Measurements from ENCODE around the gene TCTN2. TPM values are rescaled to one million over a fixed set of nuclear protein-coding genes. Genes with fewer than 3 reads are reported as not detected.

TCTN2 gene
- total and polyA plus RNA-seq, 12 donors: 4.8 to 17.9 (median 8.4) TPM

DNA sequence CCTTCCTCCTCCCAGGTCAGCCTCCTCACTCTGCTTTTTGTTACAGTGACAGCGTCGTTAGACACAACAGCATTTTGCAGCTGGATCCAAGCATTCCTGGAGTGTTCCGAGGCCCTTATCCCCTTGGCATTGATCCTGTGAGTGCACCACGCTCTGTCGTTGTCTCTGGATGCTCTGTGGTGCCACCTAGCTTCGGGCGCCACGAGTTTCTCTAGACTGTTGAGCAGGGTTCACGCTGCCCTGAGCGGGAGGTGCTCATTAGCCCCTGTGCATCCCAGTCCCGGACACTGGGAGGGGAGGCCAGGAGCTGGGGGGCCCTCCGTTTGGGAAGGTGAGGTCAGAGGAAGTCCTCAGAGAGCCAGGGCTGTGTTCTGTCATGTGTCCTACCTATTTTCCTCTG is 73.9 kb downstream of the TCTN2 start:
- WGBS, 4 donors: 75 to 80% (median 79%) methylated on average over 8 to 12 of the region's 12 CpGs
- Histone ChIP-seq H3K27me3 (no peaks in the 10 kb centered on the region), H3K4me1 (replicated peaks in 1 of 2) (no peaks in the 10 kb centered on the region), H3K27ac (no peak overlapping the region), H3K36me3 (replicated peaks in 1 of 2) (peaks cover 0 to 42% of the 10 kb centered on the region in 2 donors), H3K4me3 (no peak overlapping the region), H3K9me3 (replicated peaks in 1 of 3) (no peaks in the 10 kb centered on the region)
- intact Hi-C loops (cut with DNase I): no loop called here
- no peak for DNase-seq
- no peak for TF ChIP-seq POLR2A (IDR thresholded peaks at IDR 0.05)
- TF ChIP-seq, protein P1, sequence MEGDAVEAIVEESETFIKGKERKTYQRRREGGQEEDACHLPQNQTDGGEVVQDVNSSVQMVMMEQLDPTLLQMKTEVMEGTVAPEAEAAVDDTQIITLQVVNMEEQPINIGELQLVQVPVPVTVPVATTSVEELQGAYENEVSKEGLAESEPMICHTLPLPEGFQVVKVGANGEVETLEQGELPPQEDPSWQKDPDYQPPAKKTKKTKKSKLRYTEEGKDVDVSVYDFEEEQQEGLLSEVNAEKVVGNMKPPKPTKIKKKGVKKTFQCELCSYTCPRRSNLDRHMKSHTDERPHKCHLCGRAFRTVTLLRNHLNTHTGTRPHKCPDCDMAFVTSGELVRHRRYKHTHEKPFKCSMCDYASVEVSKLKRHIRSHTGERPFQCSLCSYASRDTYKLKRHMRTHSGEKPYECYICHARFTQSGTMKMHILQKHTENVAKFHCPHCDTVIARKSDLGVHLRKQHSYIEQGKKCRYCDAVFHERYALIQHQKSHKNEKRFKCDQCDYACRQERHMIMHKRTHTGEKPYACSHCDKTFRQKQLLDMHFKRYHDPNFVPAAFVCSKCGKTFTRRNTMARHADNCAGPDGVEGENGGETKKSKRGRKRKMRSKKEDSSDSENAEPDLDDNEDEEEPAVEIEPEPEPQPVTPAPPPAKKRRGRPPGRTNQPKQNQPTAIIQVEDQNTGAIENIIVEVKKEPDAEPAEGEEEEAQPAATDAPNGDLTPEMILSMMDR (IDR thresholded peaks at IDR 0.05): no peak

DNA sequence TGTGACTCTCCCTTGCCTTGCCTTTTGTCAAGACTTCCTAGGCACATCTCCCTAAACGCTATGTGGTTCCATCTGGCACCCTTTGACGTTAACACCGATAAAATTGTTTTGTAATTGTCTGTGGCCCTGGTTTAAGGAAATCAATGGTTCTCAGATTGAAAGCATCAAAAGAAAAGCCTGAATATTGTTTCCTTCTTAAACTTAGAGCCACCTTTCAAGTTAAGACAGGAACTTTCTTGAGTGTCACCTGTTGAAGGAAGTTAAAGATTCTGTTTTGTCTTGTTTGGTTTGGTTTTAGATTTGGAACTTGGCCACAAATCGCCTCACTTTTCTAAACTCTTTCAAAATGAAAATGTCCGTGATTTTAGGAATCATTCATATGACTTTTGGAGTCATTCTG is 76.4 kb downstream of the TCTN2 start:
- intact Hi-C loops (cut with DNase I): no loop called here
- H3K4me3 ChIP-seq: no peak overlapping the region
- no peak for TF ChIP-seq POLR2A (IDR thresholded peaks at IDR 0.05)
- TF ChIP-seq, protein P1 (IDR thresholded peaks at IDR 0.05): no peak
- H3K27me3 ChIP-seq: no peaks in the 10 kb centered on the region
- H3K9me3 ChIP-seq (replicated peaks in 1 of 3): no peaks in the 10 kb centered on the region
- H3K4me1 ChIP-seq (replicated peaks in 1 of 2): no peaks in the 10 kb centered on the region
- no peak for DNase-seq
- H3K27ac ChIP-seq: no peak overlapping the region
- WGBS, 4 donors: 82 to 94% (median 86%) methylated on average over 5 of the region's 5 CpGs
- peaks cover 0 to 53% of the 10 kb centered on the region in 2 donors for H3K36me3 ChIP-seq (replicated peaks in 1 of 2)

DNA sequence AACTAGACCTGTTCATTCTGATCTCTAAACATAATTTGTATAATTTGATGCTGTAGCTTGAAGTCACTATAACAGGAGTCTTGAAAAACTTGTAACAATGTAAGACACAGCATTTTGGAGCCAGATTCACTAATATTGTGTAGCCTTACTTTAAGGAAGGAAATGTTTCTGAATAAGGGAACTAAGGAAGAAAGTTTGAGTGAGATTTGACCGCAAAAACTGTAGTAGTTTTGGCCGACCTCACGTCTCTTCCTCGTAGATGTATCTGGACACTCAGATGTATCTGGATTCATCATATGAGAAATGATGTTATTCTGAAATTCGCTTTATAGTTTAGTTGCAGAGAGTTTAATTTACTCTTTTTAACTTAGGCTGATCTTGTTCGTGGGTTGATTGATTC is 77.2 kb downstream of the TCTN2 start:
- Histone ChIP-seq H3K4me3 (no peak overlapping the region), H3K27me3 (no peaks in the 10 kb centered on the region), H3K4me1 (replicated peaks in 1 of 2) (no peaks in the 10 kb centered on the region), H3K27ac (no peak overlapping the region), H3K9me3 (replicated peaks in 1 of 3) (no peaks in the 10 kb centered on the region), H3K36me3 (replicated peaks in 1 of 2) (peaks cover 0 to 57% of the 10 kb centered on the region in 2 donors)
- WGBS, 4 donors: 74 to 85% (median 80%) methylated on average over 6 of the region's 6 CpGs
- no peak for TF ChIP-seq POLR2A (IDR thresholded peaks at IDR 0.05)
- TF ChIP-seq, protein P1 (IDR thresholded peaks at IDR 0.05): no peak
- intact Hi-C loops (cut with DNase I): no loop called here
- no peak for DNase-seq

DNA sequence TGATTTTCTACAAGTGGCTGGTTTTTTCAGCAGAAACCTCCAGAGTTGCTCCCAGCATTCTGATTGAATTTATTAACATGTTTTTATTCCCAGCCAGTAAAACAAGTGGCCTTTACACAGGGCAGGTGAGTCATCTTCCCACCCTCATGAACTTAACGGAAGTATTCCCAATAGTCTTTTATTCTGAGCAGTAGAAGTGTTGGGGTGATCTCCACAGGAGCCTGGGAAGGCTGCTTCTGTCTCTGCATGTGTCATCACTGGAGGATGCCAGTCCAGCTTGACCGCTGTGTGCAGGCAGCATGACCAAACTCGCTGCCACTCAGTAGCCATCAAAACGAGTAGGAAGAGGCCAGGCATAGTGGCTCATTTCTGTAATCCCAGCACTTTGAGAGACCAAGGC is 77.7 kb downstream of the TCTN2 start:
- Histone ChIP-seq H3K27ac (no peak overlapping the region), H3K9me3 (replicated peaks in 1 of 3) (no peaks in the 10 kb centered on the region), H3K36me3 (replicated peaks in 1 of 2) (peaks cover 0 to 54% of the 10 kb centered on the region in 2 donors), H3K4me3 (no peak overlapping the region), H3K4me1 (replicated peaks in 1 of 2) (no peaks in the 10 kb centered on the region), H3K27me3 (no peaks in the 10 kb centered on the region)
- TF ChIP-seq, protein P1 (IDR thresholded peaks at IDR 0.05): no peak
- no peak for DNase-seq
- WGBS, 4 donors: 69 to 88% (median 75%) methylated on average over 3 to 4 of the region's 4 CpGs
- intact Hi-C loops (cut with DNase I): no loop called here
